Activated T-helper 17 cell treated with anti-CD3 and anti-CD28 coated beads, Interleukin-2, amount 50 U/mL, for 72 hours (primary cell): ENCODE data around the gene ZIC5. TPM values are rescaled to one million over a fixed set of nuclear protein-coding genes. Genes with fewer than 3 reads are reported as not detected.

Source experiments
- ATAC-seq: fragments of 150-1000 bp; cut with Tn5 transposase; replicated peaks from 2 replicates; pipeline ENCODE4 v1.10.0; 2021; ENCODE audit warnings: mild to moderate bottlenecking, moderate library complexity
- H3K27ac Mint-ChIP-seq: one replicate; pipeline ENCODE4 v1.8.0; 2022; ENCODE audit warnings: mixed read lengths
- H3K27me3 Mint-ChIP-seq: one replicate; pipeline ENCODE4 v1.8.0; 2022; ENCODE audit warnings: mixed read lengths
- H3K36me3 Mint-ChIP-seq: one replicate; pipeline ENCODE4 v1.8.0; 2022; ENCODE audit warnings: low read depth, mild to moderate bottlenecking, mixed read lengths
- H3K4me1 Mint-ChIP-seq: one replicate; pipeline ENCODE4 v1.8.0; 2022; ENCODE audit warnings: mixed read lengths
- H3K4me3 Mint-ChIP-seq: one replicate; pipeline ENCODE4 v1.8.0; 2022; ENCODE audit warnings: mild to moderate bottlenecking, mixed read lengths
- H3K9me3 Mint-ChIP-seq: one replicate; pipeline ENCODE4 v1.8.0; 2022; ENCODE audit warnings: mixed read lengths
- total RNA-seq, 2 donors: library from RNA; stranded (reverse); gene quantifications; one replicate each; pipeline ENCODE4 v1.2.3, GENCODE V29; 2022

The ZIC5 gene
- total RNA-seq, result under 1 TPM in 1 of 2 donors, not detected in 1; 0.04 TPM

- Mint-ChIP-seq H3K4me1 (peaks cover 10% of the 10 kb centered on the region), H3K9me3 (no peaks in the 10 kb centered on the region), H3K4me3 (peak within 1 kb of the TSS; percentile 32), H3K27me3 (peaks cover 59% of the 10 kb centered on the region), H3K36me3 (peaks cover 41% of the 10 kb centered on the region), H3K27ac (peak within 1 kb of the TSS; percentile 30)
- no peak for ATAC-seq
These were observed at the start of gene ZIC5 for GRCh38 chr13:99971576-99972189. ZIC5 (minus strand) TSS chr13:99971767; CDS start chr13:99971603, 164 bp downstream.

- Mint-ChIP-seq H3K4me3 (no peak overlapping the region), H3K27me3 (peaks cover 6% of the 10 kb centered on the region), H3K36me3 (no peaks in the 10 kb centered on the region), H3K4me1 (no peaks in the 10 kb centered on the region), H3K27ac (no peak overlapping the region), H3K9me3 (peaks cover 11% of the 10 kb centered on the region)
- no peak for ATAC-seq
These were observed 48.3 kb upstream of the ZIC5 start for GRCh38 chr13:100019780-100020356.

GRCh38 chr13:100014621-100015020 lies 43.1 kb upstream of the ZIC5 start:
- H3K9me3 Mint-ChIP-seq, result no peaks in the 10 kb centered on the region
- peaks cover 20% of the 10 kb centered on the region for H3K27me3 Mint-ChIP-seq
- ATAC-seq, result no peak
- no peaks in the 10 kb centered on the region for H3K36me3 Mint-ChIP-seq
- no peak overlapping the region for H3K4me3 Mint-ChIP-seq
- H3K4me1 Mint-ChIP-seq, result no peaks in the 10 kb centered on the region
- H3K27ac Mint-ChIP-seq, result no peak overlapping the region

GRCh38 chr13:99998261-99998660 lies 26.7 kb upstream of the ZIC5 start:
- peaks cover 9% of the 10 kb centered on the region for H3K36me3 Mint-ChIP-seq
- ATAC-seq, result no peak
- no peak overlapping the region for H3K27ac Mint-ChIP-seq
- H3K4me3 Mint-ChIP-seq, result no peak overlapping the region
- H3K4me1 Mint-ChIP-seq, result peaks cover 14% of the 10 kb centered on the region
- H3K27me3 Mint-ChIP-seq, result peaks cover 52% of the 10 kb centered on the region
- H3K9me3 Mint-ChIP-seq, result peaks cover 5% of the 10 kb centered on the region

GRCh38 chr13:99997702-99998214 lies 26.2 kb upstream of the ZIC5 start:
- H3K9me3 Mint-ChIP-seq, result peaks cover 5% of the 10 kb centered on the region
- H3K4me1 Mint-ChIP-seq, result peaks cover 14% of the 10 kb centered on the region
- H3K27ac Mint-ChIP-seq, result no peak overlapping the region
- H3K27me3 Mint-ChIP-seq, result peaks cover 53% of the 10 kb centered on the region
- no peak for ATAC-seq
- no peak overlapping the region for H3K4me3 Mint-ChIP-seq
- peaks cover 9% of the 10 kb centered on the region for H3K36me3 Mint-ChIP-seq

- Mint-ChIP-seq H3K9me3 (peaks cover 5% of the 10 kb centered on the region), H3K27ac (no peak overlapping the region), H3K36me3 (peaks cover 9% of the 10 kb centered on the region), H3K27me3 (peaks cover 63% of the 10 kb centered on the region), H3K4me1 (peaks cover 9% of the 10 kb centered on the region), H3K4me3 (no peak overlapping the region)
- ATAC-seq, result no peak
These were observed 24.9 kb upstream of the ZIC5 start for GRCh38 chr13:99996381-99996973.

GRCh38 chr13:99995589-99996380 lies 24.2 kb upstream of the ZIC5 start:
- Mint-ChIP-seq H3K27ac (no peak overlapping the region), H3K27me3 (peaks cover 68% of the 10 kb centered on the region), H3K4me1 (peaks cover 9% of the 10 kb centered on the region), H3K4me3 (no peak overlapping the region), H3K36me3 (peaks cover 9% of the 10 kb centered on the region), H3K9me3 (peaks cover 5% of the 10 kb centered on the region)
- ATAC-seq, result no peak

- H3K9me3 Mint-ChIP-seq, result peaks cover 5% of the 10 kb centered on the region
- H3K4me1 Mint-ChIP-seq, result peaks cover 9% of the 10 kb centered on the region
- peaks cover 69% of the 10 kb centered on the region for H3K27me3 Mint-ChIP-seq
- peaks cover 9% of the 10 kb centered on the region for H3K36me3 Mint-ChIP-seq
- ATAC-seq, result no peak
- H3K27ac Mint-ChIP-seq, result no peak overlapping the region
- H3K4me3 Mint-ChIP-seq, result no peak overlapping the region
These were observed 23.6 kb upstream of the ZIC5 start for GRCh38 chr13:99995104-99995588.

- H3K27me3 Mint-ChIP-seq, result peaks cover 74% of the 10 kb centered on the region
- H3K27ac Mint-ChIP-seq, result no peak overlapping the region
- no peak for ATAC-seq
- H3K9me3 Mint-ChIP-seq, result peaks cover 5% of the 10 kb centered on the region
- no peak overlapping the region for H3K4me3 Mint-ChIP-seq
- H3K36me3 Mint-ChIP-seq, result peaks cover 9% of the 10 kb centered on the region
- peaks cover 9% of the 10 kb centered on the region for H3K4me1 Mint-ChIP-seq
These were observed 23.1 kb upstream of the ZIC5 start for GRCh38 chr13:99994638-99995020.

GRCh38 chr13:99993660-99994637 lies 22.4 kb upstream of the ZIC5 start:
- peaks cover 9% of the 10 kb centered on the region for H3K36me3 Mint-ChIP-seq
- H3K9me3 Mint-ChIP-seq, result peaks cover 5% of the 10 kb centered on the region
- H3K4me1 Mint-ChIP-seq, result peaks cover 9% of the 10 kb centered on the region
- ATAC-seq, result no peak
- H3K4me3 Mint-ChIP-seq, result no peak overlapping the region
- H3K27ac Mint-ChIP-seq, result no peak overlapping the region
- H3K27me3 Mint-ChIP-seq, result peaks cover 74% of the 10 kb centered on the region

- no peak overlapping the region for H3K4me3 Mint-ChIP-seq
- H3K4me1 Mint-ChIP-seq, result peaks cover 9% of the 10 kb centered on the region
- H3K9me3 Mint-ChIP-seq, result peaks cover 5% of the 10 kb centered on the region
- H3K36me3 Mint-ChIP-seq, result peaks cover 9% of the 10 kb centered on the region
- H3K27ac Mint-ChIP-seq, result no peak overlapping the region
- peaks cover 71% of the 10 kb centered on the region for H3K27me3 Mint-ChIP-seq
- no peak for ATAC-seq
These were observed 21.4 kb upstream of the ZIC5 start for GRCh38 chr13:99992949-99993351.

- no peak overlapping the region for H3K4me3 Mint-ChIP-seq
- H3K4me1 Mint-ChIP-seq, result peaks cover 9% of the 10 kb centered on the region
- H3K36me3 Mint-ChIP-seq, result peaks cover 9% of the 10 kb centered on the region
- ATAC-seq, result no peak
- H3K27me3 Mint-ChIP-seq, result peaks cover 78% of the 10 kb centered on the region
- H3K27ac Mint-ChIP-seq, result no peak overlapping the region
- H3K9me3 Mint-ChIP-seq, result peaks cover 5% of the 10 kb centered on the region
These were observed 20.5 kb upstream of the ZIC5 start for GRCh38 chr13:99991828-99992775.
